ENCODE data around the gene GJA4. TPM values are rescaled to one million over a fixed set of nuclear protein-coding genes. Genes with fewer than 3 reads are reported as not detected.

GJA4 gene
- total RNA-seq, 1 donor, result not detected

DNA sequence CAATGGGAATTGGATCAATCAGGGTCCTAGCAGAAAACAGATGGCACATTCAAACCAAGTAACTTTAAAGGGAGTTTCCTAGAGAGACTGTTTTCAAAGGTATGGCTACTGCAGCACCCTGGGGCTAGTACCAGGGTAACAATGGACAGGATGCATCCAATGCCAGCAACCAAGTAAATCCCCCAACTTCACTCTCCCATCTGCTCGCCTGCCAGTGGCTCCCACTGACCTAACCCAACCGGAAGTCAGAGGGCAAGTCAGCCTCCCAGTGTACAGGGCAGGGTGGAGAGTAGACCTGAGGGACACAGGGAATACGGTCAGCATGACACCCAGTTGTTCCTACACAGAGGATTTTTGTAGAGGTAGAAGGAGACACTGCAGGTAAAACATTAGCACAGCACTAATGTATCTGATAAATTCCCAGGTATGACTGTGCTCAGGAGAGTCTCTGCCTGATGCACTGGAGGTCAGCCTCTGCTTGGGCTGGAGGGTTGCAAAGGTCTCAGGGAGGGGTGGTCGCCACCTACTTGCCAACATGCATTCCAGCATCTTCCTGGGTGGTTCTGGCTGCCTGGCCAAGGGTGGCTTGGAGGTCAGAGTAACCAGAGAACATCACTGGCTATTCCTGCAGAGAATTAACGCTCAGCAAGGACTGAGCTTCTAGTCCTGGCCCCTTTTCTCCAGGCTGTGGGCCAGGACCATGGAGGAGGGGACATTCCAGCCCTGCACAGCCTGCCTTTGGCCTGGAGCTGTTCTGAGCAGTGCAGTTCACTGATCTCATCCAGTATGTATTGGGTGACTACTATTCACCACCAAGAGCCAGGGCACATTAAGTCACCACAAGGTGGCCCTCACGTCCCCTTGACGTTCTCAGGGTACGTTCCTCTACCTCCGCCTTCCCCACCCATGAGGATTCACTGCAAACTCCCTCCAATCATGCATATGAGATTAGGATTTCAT, 5.1 kb upstream of the GJA4 start:
- DNase-seq (ENCODE audit: low read depth), result peak; percentile 29
- H3K4me3 ChIP-seq (ENCODE audit: low read depth, low read length), result no peak overlapping the region
- TF ChIP-seq, protein P1, sequence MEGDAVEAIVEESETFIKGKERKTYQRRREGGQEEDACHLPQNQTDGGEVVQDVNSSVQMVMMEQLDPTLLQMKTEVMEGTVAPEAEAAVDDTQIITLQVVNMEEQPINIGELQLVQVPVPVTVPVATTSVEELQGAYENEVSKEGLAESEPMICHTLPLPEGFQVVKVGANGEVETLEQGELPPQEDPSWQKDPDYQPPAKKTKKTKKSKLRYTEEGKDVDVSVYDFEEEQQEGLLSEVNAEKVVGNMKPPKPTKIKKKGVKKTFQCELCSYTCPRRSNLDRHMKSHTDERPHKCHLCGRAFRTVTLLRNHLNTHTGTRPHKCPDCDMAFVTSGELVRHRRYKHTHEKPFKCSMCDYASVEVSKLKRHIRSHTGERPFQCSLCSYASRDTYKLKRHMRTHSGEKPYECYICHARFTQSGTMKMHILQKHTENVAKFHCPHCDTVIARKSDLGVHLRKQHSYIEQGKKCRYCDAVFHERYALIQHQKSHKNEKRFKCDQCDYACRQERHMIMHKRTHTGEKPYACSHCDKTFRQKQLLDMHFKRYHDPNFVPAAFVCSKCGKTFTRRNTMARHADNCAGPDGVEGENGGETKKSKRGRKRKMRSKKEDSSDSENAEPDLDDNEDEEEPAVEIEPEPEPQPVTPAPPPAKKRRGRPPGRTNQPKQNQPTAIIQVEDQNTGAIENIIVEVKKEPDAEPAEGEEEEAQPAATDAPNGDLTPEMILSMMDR (IDR thresholded peaks at IDR 0.05; ENCODE audit: insufficient read depth, low read length), result peak; percentile 15

DNA sequence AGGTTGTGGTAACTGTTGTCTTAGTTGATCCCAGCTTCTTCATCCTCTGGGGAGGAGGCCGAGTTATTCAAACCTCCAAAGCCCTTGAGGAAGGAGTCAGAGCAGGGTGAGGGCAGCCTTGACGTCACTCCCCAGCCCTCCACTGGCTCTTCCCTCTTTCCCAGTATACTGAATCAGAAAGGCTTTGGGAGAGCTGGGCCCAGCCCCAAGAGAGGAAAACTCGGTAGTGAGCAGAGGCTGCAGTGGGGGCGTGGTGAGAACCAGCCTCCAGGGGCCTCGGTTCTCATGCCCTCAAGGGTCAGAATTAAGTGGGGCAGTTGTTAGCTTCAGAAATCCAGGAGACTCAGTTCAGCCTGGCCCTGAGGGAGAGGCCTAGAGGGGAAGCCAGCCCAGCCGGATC, 1.8 kb upstream of the GJA4 start:
- no peak for DNase-seq (ENCODE audit: low read depth)
- no peak overlapping the region for H3K4me3 ChIP-seq (ENCODE audit: low read depth, low read length)
- TF ChIP-seq, protein P1 (IDR thresholded peaks at IDR 0.05; ENCODE audit: insufficient read depth, low read length), result no peak

DNA sequence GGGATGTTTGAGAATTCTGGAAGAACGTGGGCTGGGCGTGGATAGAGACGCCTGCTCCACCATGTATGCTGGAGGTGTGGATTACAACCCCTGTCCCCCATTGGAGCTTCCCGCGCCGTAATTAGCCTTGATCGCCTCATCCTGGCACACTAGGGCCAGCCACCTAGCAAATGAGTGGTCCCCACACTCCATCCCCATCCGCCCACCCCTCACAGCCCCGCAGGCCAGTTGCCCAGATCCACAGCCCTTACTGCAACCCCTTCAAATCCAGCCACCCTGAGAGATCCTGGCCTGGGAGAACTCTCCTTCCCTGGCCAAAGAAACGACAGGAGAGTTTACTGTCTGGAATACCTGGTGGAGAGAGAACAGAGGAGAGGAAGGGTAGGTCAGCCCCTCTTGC, 375 bp upstream of the GJA4 start:
- DNase-seq (ENCODE audit: low read depth), result no peak
- no peak overlapping the region for H3K4me3 ChIP-seq (ENCODE audit: low read depth, low read length)
- TF ChIP-seq, protein P1 (IDR thresholded peaks at IDR 0.05; ENCODE audit: insufficient read depth, low read length), result no peak

DNA sequence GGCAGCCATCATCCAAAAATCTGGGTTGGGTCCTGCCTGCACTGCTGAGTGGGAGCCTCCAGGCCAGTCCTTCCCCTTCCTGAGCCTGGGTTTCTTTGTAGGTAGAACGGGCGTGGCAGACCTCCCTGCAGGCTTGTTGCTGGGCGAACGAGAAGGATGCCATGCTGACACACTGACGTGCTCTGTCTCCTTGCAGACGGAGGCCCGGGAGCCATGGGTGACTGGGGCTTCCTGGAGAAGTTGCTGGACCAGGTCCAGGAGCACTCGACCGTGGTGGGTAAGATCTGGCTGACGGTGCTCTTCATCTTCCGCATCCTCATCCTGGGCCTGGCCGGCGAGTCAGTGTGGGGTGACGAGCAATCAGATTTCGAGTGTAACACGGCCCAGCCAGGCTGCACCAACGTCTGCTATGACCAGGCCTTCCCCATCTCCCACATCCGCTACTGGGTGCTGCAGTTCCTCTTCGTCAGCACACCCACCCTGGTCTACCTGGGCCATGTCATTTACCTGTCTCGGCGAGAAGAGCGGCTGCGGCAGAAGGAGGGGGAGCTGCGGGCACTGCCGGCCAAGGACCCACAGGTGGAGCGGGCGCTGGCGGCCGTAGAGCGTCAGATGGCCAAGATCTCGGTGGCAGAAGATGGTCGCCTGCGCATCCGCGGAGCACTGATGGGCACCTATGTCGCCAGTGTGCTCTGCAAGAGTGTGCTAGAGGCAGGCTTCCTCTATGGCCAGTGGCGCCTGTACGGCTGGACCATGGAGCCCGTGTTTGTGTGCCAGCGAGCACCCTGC, 1.4 kb downstream of the GJA4 start:
- DNase-seq (ENCODE audit: low read depth), result no peak
- TF ChIP-seq, protein P1 (IDR thresholded peaks at IDR 0.05; ENCODE audit: insufficient read depth, low read length), result no peak

DNA sequence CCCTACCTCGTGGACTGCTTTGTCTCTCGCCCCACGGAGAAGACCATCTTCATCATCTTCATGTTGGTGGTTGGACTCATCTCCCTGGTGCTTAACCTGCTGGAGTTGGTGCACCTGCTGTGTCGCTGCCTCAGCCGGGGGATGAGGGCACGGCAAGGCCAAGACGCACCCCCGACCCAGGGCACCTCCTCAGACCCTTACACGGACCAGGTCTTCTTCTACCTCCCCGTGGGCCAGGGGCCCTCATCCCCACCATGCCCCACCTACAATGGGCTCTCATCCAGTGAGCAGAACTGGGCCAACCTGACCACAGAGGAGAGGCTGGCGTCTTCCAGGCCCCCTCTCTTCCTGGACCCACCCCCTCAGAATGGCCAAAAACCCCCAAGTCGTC, 2.0 kb downstream of the GJA4 start:
- H3K4me3 ChIP-seq (ENCODE audit: low read depth, low read length), result no peak overlapping the region
- DNase-seq (ENCODE audit: low read depth), result no peak
- TF ChIP-seq, protein P1 (IDR thresholded peaks at IDR 0.05; ENCODE audit: insufficient read depth, low read length), result no peak

More for the DNA sequence above, 1.4 kb downstream of the GJA4 start:
- H3K4me3 ChIP-seq (ENCODE audit: low read depth, low read length), result no peak overlapping the region

DNA sequence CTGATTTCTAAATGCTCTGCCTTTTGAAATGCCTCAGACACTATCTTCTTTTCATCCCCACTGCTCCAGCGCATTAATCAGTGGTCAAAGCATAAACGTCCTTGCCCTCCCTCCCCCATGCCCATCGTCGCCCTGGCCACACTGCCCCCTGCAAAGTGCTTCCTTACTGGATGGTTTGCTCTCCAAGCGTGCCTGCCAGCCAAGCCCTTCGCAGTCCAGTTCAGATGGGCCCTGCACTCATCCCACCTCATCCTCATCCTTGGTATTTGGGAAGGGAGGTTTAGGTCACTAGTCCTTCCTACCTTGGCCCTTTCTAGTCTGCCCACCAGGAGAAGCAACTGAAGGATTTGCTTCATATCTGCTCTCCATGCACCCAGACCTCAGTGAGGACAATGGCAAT, 3.1 kb downstream of the GJA4 start:
- TF ChIP-seq, protein P1 (IDR thresholded peaks at IDR 0.05; ENCODE audit: insufficient read depth, low read length), result no peak
- DNase-seq (ENCODE audit: low read depth), result no peak

More for the DNA sequence above, 3.1 kb downstream of the GJA4 start:
- no peak overlapping the region for H3K4me3 ChIP-seq (ENCODE audit: low read depth, low read length)
